ENCODE data around the gene LRRK1.

GRCh38 chr15:100899601-100900000, 19.6 kb upstream of the LRRK1 start:
- TF ChIP-seq, protein P1, sequence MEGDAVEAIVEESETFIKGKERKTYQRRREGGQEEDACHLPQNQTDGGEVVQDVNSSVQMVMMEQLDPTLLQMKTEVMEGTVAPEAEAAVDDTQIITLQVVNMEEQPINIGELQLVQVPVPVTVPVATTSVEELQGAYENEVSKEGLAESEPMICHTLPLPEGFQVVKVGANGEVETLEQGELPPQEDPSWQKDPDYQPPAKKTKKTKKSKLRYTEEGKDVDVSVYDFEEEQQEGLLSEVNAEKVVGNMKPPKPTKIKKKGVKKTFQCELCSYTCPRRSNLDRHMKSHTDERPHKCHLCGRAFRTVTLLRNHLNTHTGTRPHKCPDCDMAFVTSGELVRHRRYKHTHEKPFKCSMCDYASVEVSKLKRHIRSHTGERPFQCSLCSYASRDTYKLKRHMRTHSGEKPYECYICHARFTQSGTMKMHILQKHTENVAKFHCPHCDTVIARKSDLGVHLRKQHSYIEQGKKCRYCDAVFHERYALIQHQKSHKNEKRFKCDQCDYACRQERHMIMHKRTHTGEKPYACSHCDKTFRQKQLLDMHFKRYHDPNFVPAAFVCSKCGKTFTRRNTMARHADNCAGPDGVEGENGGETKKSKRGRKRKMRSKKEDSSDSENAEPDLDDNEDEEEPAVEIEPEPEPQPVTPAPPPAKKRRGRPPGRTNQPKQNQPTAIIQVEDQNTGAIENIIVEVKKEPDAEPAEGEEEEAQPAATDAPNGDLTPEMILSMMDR (IDR thresholded peaks at IDR 0.05), result no peak
- TF ChIP-seq POLR2A (IDR thresholded peaks at IDR 0.05) (no peak), EP300 (IDR thresholded peaks at IDR 0.05) (no peak)

All from ovary (tissue), 3 donors.